Upper lobe of right lung (tissue), 1 donor: ENCODE measurements around the gene ZGLP1. TPM values are rescaled to one million over a fixed set of nuclear protein-coding genes. Genes with fewer than 3 reads are reported as not detected.
A peak's percentile ranks its signal among the peaks of the same experiment; 100 is the strongest.
"Not testable (repeated sequence)": the region's sequence is repeated elsewhere in the genome, so short reads cannot be mapped to it uniquely, and the experiment has no call there.

ENCODE experiments used
- ATAC-seq: fragments of 200-7000 bp; cut with Tn5 transposase; one replicate; pipeline ENCODE4 v1.9.1; 2020; ENCODE audit warnings: mild to moderate bottlenecking, moderate library complexity
- DNase-seq: peaks from one replicate; pipeline ENCODE4 v3.0.0-alpha.2; 2020
- H3K27ac ChIP-seq: fragments of 200-600 bp; one replicate; pipeline ENCODE4 v1.8.0; 2022
- H3K27me3 ChIP-seq: fragments of 200-600 bp; one replicate; pipeline ENCODE4 v1.8.0; 2022; ENCODE audit warnings: mild to moderate bottlenecking
- H3K36me3 ChIP-seq: fragments of 200-600 bp; one replicate; pipeline ENCODE4 v1.8.0; 2022
- H3K4me1 ChIP-seq: fragments of 200-600 bp; one replicate; pipeline ENCODE4 v1.8.0; 2022
- H3K4me3 ChIP-seq: fragments of 200-600 bp; one replicate; pipeline ENCODE4 v1.8.0; 2022; ENCODE audit warnings: mild to moderate bottlenecking
- H3K9me3 ChIP-seq: fragments of 200-600 bp; one replicate; pipeline ENCODE4 v1.8.0; 2022
- intact Hi-C: fragments of 100-400 bp; cut with DNase I; formaldehyde crosslinking; loops from one replicate; pipeline ENCODE4 v1.11.0; 2022
- total RNA-seq: library from RNA; stranded (reverse); fragmentation: NEBNext Ultra II Directional; extraction: Animal tissue kit (Norgen Biotek cat#: 25700); gene quantifications from one replicate; pipeline ENCODE4 v1.2.1, GENCODE V29; 2021
- TF ChIP-seq, protein P1 (sequence below): fragments of 200-600 bp; IDR thresholded peaks from one replicate; pipeline ENCODE4 v1.8.0; 2022; ENCODE audit warnings: antibody characterized with exemption
- donor health status: DM: no; HTN: yes; CAD: no; lungs with severe emphysema.

Gene ZGLP1
- total RNA-seq, 1 donor from 2014 or later = 3.8 TPM

DNA sequence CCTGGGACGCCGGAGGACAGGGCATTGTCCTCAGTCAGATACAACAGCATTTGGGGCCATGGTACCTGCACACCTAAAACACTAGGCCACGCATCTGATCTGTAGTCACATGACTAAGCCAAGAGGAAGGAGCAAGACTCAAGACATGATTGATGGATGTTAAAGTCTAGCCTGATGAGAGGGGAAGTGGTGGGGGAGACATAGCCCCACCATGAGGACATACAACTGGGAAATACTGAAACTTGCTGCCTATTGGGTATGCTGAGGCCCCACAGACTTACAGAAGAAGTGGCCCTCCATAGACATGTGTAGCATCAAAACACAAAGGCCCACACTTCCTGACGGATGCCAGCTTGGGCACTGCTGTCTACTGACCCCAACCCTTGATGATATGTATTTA, 24.2 kb downstream of the ZGLP1 start:
- DNase-seq = no peak
- no peak for ATAC-seq
- Histone ChIP-seq H3K27ac (peak overlapping the region; percentile 55), H3K27me3 (peaks cover 8% of the 10 kb centered on the region), H3K9me3 (no peaks in the 10 kb centered on the region), H3K4me3 (no peak overlapping the region), H3K4me1 (peaks cover 65% of the 10 kb centered on the region), H3K36me3 (peaks cover 52% of the 10 kb centered on the region)
- intact Hi-C loops = no loop called here
- TF ChIP-seq, protein P1, sequence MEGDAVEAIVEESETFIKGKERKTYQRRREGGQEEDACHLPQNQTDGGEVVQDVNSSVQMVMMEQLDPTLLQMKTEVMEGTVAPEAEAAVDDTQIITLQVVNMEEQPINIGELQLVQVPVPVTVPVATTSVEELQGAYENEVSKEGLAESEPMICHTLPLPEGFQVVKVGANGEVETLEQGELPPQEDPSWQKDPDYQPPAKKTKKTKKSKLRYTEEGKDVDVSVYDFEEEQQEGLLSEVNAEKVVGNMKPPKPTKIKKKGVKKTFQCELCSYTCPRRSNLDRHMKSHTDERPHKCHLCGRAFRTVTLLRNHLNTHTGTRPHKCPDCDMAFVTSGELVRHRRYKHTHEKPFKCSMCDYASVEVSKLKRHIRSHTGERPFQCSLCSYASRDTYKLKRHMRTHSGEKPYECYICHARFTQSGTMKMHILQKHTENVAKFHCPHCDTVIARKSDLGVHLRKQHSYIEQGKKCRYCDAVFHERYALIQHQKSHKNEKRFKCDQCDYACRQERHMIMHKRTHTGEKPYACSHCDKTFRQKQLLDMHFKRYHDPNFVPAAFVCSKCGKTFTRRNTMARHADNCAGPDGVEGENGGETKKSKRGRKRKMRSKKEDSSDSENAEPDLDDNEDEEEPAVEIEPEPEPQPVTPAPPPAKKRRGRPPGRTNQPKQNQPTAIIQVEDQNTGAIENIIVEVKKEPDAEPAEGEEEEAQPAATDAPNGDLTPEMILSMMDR = no peak

DNA sequence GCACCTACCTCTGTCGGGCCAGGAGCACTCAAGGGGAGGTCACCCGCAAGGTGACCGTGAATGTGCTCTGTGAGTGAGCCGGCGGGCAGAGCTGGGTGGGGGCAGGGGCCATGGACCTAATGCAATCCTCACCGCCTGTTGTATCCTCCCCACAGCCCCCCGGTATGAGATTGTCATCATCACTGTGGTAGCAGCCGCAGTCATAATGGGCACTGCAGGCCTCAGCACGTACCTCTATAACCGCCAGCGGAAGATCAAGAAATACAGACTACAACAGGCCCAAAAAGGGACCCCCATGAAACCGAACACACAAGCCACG, 24.7 kb downstream of the ZGLP1 start:
- peaks cover 57% of the 10 kb centered on the region for H3K36me3 ChIP-seq
- no peak overlapping the region for H3K4me3 ChIP-seq

DNA sequence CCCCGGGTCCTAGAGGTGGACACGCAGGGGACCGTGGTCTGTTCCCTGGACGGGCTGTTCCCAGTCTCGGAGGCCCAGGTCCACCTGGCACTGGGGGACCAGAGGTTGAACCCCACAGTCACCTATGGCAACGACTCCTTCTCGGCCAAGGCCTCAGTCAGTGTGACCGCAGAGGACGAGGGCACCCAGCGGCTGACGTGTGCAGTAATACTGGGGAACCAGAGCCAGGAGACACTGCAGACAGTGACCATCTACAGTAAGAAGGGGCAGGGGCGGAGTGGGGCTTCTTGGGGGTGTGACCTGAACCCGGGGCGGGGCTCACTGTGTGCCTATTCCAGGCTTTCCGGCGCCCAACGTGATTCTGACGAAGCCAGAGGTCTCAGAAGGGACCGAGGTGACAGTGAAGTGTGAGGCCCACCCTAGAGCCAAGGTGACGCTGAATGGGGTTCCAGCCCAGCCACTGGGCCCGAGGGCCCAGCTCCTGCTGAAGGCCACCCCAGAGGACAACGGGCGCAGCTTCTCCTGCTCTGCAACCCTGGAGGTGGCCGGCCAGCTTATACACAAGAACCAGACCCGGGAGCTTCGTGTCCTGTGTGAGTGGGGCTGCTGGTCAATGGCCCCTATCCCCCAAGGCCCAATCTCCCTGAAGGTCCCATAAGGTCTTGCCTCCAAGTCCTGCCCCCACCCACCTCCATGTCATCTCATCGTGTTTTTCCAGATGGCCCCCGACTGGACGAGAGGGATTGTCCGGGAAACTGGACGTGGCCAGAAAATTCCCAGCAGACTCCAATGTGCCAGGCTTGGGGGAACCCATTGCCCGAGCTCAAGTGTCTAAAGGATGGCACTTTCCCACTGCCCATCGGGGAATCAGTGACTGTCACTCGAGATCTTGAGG, 25.3 kb downstream of the ZGLP1 start:
- intact Hi-C loops = no loop called here
- Histone ChIP-seq H3K9me3 (no peaks in the 10 kb centered on the region), H3K4me1 (peaks cover 63% of the 10 kb centered on the region), H3K36me3 (peaks cover 63% of the 10 kb centered on the region), H3K27ac (peak overlapping the region; percentile 55), H3K27me3 (peaks cover 6% of the 10 kb centered on the region), H3K4me3 (peak overlapping the region; percentile 19)
- TF ChIP-seq, protein P1 = no peak
- no peak for ATAC-seq
- DNase-seq = no peak

More for the DNA sequence above, 24.7 kb downstream of the ZGLP1 start:
- ATAC-seq (no peak), DNase-seq (no peak)
- Histone ChIP-seq H3K27ac (peak overlapping the region; percentile 55), H3K27me3 (peaks cover 7% of the 10 kb centered on the region), H3K9me3 (no peaks in the 10 kb centered on the region), H3K4me1 (peaks cover 63% of the 10 kb centered on the region)
- TF ChIP-seq, protein P1 = no peak
- intact Hi-C loops = no loop called here

DNA sequence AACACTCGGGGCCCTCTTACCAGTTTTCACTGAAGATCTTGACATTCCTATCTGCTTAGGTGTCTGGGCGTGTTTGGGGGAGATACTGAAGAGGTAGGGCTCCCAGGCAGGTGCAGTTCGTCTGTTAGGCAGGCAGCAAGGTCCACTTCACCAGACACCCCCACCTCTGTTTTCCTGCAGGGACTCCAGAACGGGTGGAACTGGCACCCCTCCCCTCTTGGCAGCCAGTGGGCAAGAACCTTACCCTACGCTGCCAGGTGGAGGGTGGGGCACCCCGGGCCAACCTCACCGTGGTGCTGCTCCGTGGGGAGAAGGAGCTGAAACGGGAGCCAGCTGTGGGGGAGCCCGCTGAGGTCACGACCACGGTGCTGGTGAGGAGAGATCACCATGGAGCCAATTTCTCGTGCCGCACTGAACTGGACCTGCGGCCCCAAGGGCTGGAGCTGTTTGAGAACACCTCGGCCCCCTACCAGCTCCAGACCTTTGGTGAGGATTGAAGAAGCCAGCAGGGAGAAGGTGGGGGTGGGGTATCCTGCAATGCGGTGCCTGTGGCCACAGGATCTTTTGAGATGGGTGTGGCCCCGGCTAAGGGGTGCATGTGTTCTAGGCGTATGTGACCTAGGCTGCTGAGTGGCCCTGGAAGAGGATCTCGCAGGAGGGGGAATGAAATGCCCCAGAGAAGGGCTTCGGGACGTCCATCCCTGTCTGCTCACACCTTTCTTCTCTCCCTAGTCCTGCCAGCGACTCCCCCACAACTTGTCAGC, 26.1 kb downstream of the ZGLP1 start:
- intact Hi-C loops = no loop called here
- no peak overlapping the region for H3K27ac ChIP-seq
- peaks cover 57% of the 10 kb centered on the region for H3K4me1 ChIP-seq
- TF ChIP-seq, protein P1 = no peak
- ATAC-seq = peak; percentile 53
- peaks cover 4% of the 10 kb centered on the region for H3K27me3 ChIP-seq
- no peaks in the 10 kb centered on the region for H3K9me3 ChIP-seq
- H3K36me3 ChIP-seq = peaks cover 71% of the 10 kb centered on the region
- peak; percentile 75 for DNase-seq
- H3K4me3 ChIP-seq = peak overlapping the region; percentile 19

DNA sequence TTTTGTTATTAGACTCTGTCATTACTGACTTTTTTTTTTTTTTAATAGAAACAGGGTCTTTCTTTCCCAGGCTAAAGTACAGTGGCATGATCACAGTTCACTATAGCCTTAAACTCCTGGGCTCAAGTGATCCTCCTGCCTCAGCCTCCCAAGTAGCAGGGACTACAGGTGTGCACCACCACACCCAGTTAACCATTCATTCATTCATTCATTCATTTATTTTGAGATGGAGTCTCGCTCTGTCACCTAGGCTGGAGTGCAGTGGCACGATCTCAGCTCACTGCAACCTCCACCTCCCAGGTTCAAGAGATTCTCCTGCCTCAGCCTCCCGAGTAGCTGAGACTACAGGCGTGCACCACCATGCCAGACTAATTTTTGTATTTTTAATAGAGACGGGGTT, 27.6 kb downstream of the ZGLP1 start:
- Histone ChIP-seq H3K36me3 (peaks cover 86% of the 10 kb centered on the region), H3K4me1 (peaks cover 45% of the 10 kb centered on the region)
- intact Hi-C loops, H3K4me3 ChIP-seq, H3K27ac ChIP-seq, ATAC-seq, H3K9me3 ChIP-seq, H3K27me3 ChIP-seq, DNase-seq: not testable (repeated sequence)
